Measurements from ENCODE around the gene RASA3.
"Not testable (repeated sequence)": the region's sequence is repeated elsewhere in the genome, so short reads cannot be mapped to it uniquely, and the experiment has no call there.

RASA3 gene

DNA sequence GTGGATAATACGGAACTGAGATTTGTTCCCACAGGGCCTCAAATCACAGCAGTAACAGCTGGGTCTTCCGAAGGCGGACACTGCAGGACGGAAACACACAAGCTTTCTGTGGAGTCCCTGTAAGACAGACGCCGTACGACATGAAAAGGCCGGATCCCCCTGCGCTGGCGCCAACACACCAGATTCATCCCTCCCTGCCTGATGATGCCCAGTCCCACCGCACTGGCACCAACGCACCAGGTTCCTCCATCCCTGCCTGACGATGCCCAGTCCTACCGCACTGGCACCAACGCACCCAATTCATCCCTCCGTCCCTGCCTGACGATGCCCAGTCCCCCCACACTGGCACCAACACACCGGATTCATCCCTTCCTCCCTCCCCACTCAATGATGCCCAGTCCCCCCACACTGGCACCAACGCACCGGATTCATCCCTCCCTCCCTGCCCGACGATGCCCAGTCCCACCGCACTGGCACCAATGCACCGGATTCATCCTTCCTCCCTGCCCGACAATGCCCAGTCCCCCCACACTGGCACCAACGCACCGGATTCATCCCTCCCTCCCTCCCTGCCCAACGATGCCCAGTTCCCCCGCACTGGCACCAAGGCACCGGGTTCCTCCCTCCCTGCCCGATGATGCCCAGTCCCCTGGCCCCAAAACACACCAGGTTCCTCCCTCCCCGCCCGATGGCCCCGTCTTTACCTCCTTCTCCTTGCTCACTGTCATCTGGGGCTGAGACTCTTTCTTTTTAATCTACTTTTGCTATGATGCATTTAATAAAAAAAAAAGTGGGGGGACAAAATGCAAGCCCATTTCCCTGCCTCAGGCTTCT lies 55.1 kb downstream of the RASA3 start:
- no peak for DNase-seq

DNA sequence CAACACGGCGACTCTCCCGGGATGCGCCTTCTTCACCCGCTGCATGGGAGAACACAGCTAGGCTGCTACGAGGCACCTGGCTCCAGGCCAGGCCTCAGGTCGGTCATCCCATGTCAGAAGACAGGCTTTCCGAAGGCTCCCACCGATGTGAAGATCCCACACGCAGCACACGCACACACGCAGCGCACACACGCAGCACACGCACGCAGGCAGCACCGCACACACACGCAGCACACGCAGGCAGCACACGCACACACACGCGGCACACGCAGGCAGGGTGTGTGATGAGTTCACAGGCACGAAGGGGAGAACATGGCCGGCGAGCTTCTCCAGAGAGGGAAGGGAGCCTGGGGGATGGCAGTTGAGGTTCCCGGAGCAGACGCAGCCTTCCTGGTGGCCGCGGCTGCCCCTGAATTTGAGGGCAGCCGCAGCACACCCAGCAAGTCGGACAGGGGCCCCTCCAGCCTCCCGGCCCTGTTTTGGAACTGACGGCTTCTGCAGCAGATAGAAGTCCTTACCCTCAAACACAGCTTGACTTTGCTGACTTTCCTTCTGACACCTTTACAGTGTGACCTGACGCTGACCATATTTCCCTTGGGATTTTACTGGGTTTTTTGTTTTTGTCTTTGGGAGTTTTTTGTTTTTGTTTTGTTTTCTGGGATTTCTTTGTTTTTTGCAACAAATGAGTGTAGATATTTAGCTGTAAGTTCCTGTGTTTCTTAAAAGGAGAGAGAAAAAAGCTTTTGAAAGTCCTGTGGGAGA lies 55.9 kb downstream of the RASA3 start:
- DNase-seq, result no peak

DNA sequence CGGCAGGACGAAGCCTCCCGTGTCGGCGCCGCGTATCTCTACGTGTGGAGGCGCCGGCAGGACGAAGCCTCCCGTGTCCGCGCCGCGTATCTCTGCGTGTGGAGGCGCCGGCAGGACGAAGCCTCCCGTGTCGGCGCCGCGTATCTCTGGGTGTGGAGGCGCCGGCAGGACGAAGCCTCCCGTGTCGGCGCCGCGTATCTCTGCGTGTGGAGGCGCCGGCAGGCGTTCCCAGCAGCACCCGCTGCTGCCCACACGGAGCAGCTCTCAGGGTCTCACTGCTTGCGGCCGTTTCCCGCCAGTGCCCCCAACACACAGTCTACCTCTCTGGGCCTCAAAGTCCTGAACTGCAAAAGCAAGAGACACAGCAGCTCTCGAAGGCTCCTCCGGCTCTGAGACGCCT lies 56.6 kb downstream of the RASA3 start:
- DNase-seq, result not testable (repeated sequence)

DNA sequence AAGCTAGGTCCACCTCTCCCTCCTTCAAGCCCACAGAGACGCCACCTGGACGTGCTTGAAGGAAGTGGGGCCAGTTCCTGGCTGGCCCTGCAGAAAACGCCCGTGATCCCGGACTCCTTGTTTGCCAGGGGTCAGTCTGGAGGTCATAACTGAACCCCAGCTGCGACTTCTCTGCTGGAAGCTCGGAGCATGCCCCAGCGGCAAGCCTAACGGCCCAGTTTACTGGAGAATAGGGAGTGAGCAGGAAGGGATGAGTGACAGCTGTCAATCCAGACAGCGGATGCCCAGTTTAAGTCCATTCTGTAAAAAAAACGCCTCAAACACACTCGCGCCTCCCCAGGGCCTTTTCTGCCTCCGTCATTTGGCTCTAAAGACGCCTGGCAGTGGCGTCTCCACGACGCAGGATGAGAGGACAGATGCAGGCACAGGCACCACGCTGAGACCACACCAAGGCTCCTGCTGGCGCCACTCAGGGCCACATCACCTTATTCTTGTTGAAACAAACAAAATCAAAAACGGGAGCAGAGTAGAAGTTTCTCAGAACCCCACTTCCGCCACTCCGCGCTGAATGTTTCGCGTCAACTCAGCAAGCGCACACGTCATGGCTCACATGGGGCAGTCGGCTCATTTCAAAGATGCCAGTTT lies 57.6 kb downstream of the RASA3 start:
- DNase-seq, result no peak

DNA sequence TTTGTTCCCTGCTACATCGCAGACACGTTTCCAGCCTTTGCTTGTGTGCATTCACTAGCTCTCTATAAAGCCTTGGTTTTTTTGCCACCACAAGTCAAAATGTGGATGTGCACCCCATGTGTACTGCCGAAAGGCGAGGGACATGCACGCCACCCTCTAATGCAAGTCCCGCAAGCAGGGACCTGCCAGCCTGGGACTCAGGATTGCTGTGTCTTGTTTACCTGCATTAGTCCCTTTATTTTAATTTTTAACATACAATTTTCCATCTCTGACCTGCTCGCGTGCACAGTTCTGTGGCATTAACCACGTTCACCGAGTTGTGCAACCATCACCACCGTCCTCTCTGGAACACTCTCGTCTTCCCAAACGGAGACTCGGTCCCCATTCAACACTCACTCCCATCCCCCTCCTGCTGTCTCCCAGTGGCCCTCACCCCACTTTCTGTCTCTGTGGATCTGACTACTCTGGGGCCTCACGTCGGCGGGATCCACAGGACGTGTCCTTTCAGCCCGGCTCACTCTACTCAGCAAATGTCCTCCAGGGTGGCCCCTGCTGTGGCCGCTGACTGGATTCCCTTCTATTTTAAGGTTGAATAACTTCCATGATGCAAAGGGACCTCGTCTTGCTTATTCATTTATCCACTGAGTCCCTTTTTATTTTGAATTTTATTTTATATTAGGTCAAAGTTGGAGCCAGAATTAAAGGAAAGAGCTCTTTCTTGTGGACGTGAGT lies 58.4 kb downstream of the RASA3 start:
- no peak for DNase-seq

DNA sequence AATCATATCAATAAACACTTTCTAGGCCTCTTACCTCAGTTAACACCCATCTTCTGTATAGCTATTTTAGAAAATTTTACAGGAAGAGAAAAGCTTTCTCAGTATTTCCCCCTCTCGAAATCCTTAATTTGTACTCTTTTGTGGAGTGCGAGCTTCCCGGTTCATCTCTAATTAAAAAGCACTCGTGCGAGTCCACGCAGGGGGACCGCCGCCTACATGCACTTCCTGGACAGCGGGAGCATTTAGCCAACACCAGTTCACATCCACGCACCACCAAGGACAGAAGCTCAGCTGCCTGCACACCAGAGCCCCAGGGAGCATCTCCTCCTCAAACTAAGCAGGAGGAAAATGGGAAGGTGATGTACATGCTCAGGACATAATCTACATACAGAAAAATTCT lies 60.0 kb downstream of the RASA3 start:
- no peak for DNase-seq

DNA sequence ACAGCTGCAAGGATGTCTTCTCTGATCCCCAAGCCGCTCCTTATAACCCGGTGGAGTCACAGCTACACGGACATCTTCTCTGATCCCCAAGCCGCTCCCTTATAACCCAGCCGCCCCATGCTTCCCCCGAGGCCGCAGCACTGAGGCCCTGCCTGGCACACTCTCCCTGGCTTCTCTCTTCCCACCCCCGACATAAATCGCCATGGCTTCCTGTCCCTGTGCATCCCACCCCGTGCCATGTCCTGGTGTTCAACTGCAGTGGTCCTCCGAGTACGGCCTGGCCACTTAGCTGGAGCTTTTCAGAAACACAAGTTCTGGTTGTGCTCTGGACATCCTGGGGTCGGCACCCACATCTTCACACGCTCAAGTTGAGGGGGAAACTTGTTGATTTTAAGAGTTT lies 60.4 kb downstream of the RASA3 start:
- no peak for DNase-seq

DNA sequence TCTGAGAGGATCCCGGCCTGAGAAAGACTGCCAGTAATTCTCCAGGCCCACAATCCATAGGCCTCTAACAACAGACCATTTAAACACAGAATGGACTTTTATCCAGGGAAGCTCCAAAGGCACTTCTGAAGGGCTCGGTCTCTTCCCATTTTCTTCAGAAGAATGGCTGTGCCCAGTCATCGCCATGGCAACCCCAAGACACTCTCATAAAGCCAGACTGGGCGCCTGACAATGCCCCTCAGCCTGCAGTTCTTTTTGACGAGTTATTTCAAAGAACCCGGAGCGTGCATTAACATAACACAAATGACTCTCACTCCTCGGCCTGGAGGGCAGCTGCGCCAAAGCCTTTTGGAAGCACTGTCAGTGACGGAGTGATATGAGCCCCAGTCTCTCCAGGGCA lies 61.0 kb downstream of the RASA3 start:
- no peak for DNase-seq

DNA sequence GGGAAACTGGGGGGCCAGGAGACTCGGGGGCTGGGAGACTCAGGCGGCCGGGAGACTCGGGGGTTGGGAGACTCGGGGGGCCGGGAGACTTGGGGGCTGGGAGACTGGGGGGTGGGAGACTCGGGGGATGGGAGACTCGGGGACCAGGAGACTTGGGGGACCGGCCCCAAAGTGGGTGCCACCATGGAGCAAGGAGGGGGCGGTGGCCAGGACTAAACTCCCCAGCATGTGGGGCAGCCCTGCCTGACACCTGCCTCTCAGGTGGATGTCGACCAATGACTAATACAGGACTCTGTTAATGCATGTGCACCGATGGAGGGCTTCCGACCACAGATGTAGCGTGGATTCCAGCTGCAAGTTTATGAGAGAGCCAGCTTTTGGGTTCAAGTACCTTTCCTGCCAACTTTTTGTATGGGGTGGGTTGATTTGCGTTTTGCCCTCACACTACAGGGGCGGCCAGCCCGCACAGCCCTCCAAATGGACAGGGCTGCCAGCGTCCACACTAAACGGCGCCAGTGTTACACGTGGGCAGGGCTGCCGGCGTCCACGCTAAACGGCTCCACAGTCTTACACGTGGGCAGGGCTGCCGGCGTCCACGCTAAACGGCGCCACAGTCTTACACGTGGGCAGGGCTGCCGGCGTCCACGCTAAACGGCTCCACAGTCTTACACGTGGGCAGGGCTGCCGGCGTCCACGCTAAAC lies 62.2 kb downstream of the RASA3 start:
- DNase-seq, result no peak

DNA sequence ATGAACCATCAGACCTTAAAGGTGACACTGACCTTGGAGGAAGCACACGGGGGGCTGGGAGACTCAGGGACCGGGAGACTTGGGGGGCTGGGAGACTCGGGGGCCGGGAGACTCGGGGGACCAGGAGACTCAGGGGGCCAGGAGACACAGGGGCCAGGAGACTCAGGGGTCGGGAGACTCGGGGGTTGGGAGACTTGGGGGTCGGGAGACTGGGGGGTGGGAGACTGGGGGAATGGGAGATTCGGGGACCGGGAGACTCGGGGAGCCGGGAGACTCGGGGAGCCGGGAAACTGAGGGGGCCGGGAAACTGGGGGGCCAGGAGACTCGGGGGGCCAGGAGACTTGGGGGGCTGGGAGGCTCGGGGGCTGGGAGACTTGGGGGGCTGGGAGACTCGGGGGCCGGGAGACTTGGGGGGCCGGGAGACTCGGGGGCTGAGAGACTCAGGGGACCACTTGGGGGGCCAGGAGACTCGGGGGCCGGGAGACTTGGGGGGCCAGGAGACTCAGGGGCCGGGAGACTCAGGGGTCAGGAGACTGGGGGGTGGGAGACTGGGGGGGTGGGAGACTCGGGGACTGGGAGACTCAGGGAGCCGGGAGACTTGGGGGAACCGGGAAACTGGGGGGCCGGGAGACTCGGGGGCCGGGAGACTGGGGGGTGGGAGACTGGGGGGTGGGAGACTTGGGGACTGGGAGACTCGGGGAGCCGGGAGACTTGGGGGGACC lies 62.9 kb downstream of the RASA3 start:
- DNase-seq, result no peak

DNA sequence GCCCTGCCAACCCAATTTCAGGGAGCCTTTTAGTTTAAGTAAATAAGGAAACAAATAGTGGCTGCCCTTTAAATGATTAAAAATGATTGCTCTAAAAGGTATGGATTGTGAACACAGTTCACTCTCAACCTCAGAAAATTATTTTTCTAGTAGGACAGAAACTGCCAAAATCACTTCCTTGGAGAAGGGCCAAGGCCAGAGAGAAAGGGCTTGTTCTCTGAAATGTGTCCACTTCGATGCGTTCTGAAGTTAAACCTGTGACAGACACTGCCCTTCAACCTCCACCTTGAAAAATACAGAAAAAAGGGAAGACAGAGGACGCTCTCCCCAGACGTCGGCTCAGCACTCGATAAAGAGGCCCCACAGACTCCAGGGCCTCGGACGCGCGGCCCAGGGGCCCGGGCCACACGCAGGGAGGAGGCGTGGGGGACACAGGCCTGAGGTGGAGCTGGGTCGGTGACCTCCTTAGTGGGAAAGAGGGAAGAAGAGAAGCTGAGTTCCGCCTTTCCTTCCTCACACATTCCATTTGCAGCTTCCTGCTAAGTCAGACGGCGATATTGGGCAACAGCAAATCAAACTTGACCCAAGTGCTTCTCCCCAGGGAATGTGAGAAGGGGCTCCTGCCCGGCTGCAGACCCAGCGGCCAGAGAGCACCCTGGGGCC lies 63.6 kb downstream of the RASA3 start:
- DNase-seq, result no peak

DNA sequence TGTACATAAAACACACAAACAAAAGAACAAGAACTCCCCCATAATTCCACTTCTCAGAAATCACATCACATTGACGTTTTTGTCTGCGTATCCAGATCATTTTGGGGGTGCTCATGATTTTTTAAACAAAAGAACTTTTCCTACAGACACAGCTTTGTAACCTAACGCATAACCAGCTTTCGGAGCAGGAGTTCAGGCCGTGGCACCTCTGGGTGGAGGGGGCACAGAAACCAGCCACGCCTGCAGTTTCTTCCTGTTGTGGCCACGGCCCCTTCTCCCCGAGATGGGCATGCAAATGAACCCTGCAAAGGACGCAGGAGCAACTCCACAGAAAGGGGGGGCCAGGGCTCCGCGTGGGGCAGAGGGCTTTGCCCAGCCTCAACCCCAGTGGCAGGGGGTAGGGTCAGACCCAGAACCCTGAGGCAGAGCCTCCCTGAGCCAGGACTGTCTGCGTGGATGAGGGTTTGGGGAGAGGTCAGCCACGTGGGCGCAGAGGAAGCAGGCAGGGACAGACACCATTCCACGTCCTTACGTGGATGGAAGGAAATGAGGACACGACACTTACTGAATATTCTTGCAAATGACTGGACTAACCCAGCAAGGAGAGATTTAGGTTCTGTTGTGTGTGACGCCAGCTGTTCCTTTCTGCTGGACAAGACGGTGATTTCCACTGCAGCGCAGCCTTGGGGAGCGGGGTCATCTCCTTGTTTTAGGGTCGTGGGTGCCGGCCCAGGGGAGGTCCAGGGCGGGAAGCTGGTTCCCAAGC lies 64.4 kb downstream of the RASA3 start:
- no peak for DNase-seq

DNA sequence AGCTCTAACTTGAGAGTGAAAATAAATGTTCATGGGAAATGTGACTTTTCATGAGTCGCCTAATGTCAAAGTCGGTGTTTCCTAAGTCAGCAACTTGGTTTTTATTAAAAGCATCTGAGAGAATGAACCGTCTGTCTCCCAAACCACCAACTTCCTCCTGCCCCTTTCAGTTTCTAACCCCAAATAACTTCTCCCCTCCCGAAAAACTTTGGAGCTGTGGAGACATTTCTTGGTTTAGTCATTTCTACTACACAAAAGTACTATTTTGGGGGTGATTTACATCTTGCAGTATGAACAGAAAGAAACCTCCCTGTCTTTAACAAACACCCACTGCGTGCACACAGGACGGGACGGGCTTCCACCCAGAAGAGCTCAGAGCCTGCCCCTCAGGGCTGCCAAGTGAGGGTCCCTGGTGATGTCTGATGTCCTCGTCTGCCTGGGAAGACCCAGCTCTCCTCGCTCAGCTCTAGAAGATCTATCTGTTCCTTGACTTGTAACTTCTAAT lies 65.0 kb downstream of the RASA3 start:
- DNase-seq, result no peak

DNA sequence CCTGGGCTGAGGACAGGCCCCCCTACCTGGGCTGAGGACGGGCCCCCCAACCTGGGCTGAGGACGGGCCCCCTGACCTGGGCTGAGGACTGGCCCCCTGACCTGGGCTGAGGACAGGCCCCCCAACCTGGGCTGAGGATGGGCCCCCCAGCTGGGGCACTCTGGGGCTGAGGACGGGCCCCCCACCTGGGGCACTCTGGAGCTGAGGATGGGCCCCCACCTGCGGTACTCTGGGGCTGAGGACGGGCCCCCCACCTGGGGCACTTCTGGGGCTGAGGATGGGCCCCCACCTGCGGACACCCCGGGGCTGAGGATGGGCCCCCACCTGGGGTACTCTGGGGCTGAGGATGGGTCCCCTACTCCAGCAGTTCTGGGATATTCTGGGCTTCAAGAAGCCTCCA lies 65.5 kb downstream of the RASA3 start:
- DNase-seq, result no peak

DNA sequence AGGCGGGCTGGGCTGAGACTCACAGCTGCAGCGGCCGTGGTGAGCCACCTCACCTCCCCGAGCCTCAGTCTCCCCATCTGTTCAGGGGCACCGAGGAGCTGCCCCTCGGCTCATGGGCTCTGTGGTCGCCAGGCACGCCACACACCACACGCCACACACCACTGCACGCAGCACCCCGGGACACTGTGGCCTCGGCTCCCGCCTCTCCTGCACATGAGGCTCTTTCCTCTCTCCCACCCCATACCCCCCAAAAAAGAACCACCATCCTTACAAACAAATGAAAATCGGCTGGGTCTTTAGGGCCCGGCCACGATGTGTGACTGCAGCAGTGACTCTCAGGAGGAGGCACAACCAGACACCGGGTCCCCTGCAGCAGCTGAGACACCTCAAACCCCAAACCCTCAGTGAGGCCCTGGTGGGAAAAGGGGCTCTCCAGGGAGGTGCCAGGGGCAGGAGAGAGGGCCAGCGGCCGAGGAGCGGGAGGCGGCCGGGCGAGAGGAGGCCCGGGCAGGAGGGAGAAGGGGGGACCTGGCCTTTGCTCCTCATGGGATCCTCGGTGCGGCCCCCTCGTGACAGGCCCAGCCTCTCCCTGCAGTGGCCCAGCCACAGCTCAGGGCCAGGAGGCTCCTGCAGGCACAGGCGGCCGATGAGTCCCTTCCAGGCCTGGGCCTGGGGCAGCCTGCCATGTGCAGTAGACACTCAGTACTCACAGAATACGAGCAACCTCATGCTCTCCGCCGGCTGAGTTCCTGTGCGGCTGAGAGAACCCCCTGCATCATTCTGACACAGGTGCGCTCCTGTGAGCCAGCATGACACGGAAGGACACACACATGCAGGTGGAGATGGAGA lies 66.3 kb downstream of the RASA3 start:
- DNase-seq, result no peak

DNA sequence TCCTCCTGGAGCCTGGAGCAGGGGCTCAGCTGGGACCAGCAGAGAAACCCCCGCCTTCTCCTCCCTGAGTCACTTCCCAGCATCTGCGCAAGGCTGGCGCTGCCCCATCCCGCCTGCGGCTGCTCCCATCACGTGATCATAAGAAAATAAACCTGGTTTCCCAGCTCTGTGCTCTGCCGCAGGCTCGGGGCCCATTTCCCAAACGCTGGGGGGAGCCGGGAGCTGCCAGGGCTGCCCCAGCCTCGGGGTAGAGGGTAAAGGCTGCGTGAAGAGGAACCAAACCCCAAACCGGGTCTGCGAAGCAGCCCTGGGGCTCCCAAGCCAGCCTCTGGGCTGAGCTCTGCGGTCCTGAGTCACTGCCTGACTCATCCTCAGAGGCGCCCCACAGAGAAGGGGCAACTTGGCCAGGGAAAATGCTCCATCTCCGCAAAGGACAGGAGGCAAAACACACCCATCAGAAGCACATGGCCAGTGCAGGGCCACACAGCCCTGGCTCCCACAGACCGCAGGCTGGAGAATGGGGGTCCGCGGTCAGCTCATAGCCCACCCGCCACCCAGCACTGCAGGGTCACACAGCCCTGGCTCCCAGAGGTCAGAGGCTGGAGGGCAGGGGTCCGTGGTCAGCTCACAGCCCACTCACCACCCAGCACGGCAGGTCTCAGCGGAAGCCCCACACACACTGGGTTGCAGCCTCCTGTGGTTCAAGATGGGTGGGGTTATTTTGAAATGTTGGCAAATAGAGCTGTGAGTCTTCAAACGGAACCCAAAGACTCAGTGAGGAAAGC lies 67.1 kb downstream of the RASA3 start:
- DNase-seq, result peak; percentile 100

DNA sequence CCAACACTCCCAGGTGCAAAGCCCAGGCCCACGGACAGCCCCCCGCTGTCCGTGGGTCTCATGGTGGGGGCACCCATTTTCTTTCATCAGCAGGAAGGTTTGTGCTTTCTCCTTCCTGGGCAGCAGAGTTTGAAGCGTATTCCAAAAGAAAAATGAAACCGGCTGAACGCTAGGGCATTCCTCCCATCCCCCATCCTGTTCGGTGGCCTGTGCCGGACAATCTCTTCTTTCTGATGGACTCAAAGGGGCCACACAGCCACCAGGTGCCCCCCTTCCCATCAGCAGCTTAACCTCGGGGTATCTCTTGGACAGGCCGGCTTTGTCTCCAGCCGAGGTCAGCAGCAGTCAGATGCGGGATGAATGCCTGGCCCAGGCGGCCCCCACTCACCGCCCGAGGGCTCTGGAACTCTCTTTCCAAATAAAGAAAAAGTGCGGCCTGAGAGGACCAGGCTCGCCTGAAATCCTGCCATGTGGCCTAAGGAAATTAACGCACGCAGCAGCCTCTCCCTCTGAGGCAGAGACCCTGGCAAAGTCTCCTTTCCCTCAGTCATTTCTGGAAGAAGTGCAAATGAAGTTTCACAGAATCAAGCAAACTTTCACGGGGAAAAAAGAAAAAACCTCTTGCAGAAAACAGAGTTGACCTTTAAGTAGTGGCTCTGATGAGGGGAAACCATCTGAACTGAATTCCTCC lies 67.8 kb downstream of the RASA3 start:
- no peak for DNase-seq
